HepG2 (cell line): Measurements from ENCODE around the gene STN1. TPM values are rescaled to one million over a fixed set of nuclear protein-coding genes. Genes with fewer than 3 reads are reported as not detected.

Experiments
- ARID5B ChIP-seq: IDR thresholded peaks from 2 replicates; pipeline ENCODE4 v1.4.0; 2020; ENCODE audit warnings: mild to moderate bottlenecking, missing genetic modification reagents
- CCAR2 ChIP-seq: fragments of 200-400 bp; formaldehyde crosslinking; optimal IDR thresholded peaks from 2 replicates; pipeline ENCODE3; 2018; ENCODE audit warnings: low read depth, mild to moderate bottlenecking, low read length, moderate library complexity
- CREM ChIP-seq, 2 experiments: sonication (generic) in 1 of 2; formaldehyde crosslinking in 1 of 2; IDR thresholded peaks; 2 replicates each; pipeline versions ENCODE4 v1.4.0 to v1.6.1; 2016 to 2020; ENCODE audit warnings: antibody characterized with exemption in 1 of 2, mild to moderate bottlenecking in 1 of 2, missing genetic modification reagents in 1 of 2
- EP300 ChIP-seq, 3 experiments: sonication (generic) in 1 of 3; formaldehyde crosslinking in 1 of 3; IDR thresholded peaks; 2 replicates each; pipeline versions ENCODE4 v1.5.1 to v1.6.1; 2011 to 2020; ENCODE audit warnings: low read depth in 2 of 3, low read length in 2 of 3, borderline replicate concordance in 1 of 3, improper control_type of control experiment in 1 of 3, mild to moderate bottlenecking in 1 of 3, missing genetic modification reagents in 1 of 3, moderate library complexity in 1 of 3
- HDAC1 ChIP-seq: sonication (generic); formaldehyde crosslinking; IDR thresholded peaks from 2 replicates; pipeline ENCODE4 v1.5.1; 2020; ENCODE audit warnings: mild to moderate bottlenecking, missing genetic modification reagents
- NCOA2 ChIP-seq: sonication (generic); formaldehyde crosslinking; IDR thresholded peaks from 2 replicates; pipeline ENCODE4 v1.8.0; 2022; ENCODE audit warnings: inconsistent platforms
- SALL1 ChIP-seq: sonication (generic); formaldehyde crosslinking; IDR thresholded peaks from 2 replicates; pipeline ENCODE4 v1.8.0; 2022; ENCODE audit warnings: mild to moderate bottlenecking, missing genetic modification reagents
- SKI ChIP-seq: fragments of 450-650 bp; IDR thresholded peaks from one replicate; pipeline ENCODE4 v1.6.1; 2018; ENCODE audit warnings: mild to moderate bottlenecking; ENCODE audit not compliant: partially characterized antibody
- ZC3H13 ChIP-seq: sonication (generic); formaldehyde crosslinking; IDR thresholded peaks from 2 replicates; pipeline ENCODE4 v1.8.1; 2023; ENCODE audit warnings: mild to moderate bottlenecking, missing genetic modification reagents, moderate library complexity
- ZNF350 ChIP-seq: sonication (generic); formaldehyde crosslinking; IDR thresholded peaks from 2 replicates; pipeline ENCODE4 v1.4.0; 2020; ENCODE audit warnings: mild to moderate bottlenecking, low read depth, missing genetic modification reagents, borderline replicate concordance
- ZNF598 ChIP-seq: sonication (generic); formaldehyde crosslinking; IDR thresholded peaks from 2 replicates; pipeline ENCODE4 v1.5.1; 2020; ENCODE audit warnings: mild to moderate bottlenecking, missing genetic modification reagents, borderline replicate concordance
- polyA plus RNA-seq, 8 experiments: library from polyadenylated mRNA; depleted of rRNA in 3 of 8; stranded (reverse) in 7 of 8; unstranded in 1 of 8; fragments of >200 nt; fragmentation: Illumina TruSeq in 4 of 8; extraction: Trizol in 4 of 8; gene quantifications; 2 replicates each; pipeline versions ENCODE4 v1.2.1 to v1.2.3, GENCODE V29; 2011 to 2016; ENCODE audit warnings: low read depth in 4 of 8, missing spikeins in 1 of 8, mixed read lengths in 1 of 8; ENCODE audit not compliant: insufficient read depth in 1 of 8
- total RNA-seq, 5 experiments: library from RNA; depleted of rRNA; stranded (reverse); fragments of >200 nt; fragmentation: Illumina TruSeq; extraction: Trizol; gene quantifications; 2 replicates each; pipeline ENCODE4 v1.2.3, GENCODE V29; 2016; ENCODE audit warnings: low read depth in 1 of 5
- TF ChIP-seq, protein P1 (sequence below): IDR thresholded peaks from 2 replicates; pipeline ENCODE4 v1.6.1; 2016; ENCODE audit warnings: low read depth, missing genetic modification reagents, missing compliant biosample characterization
- TF ChIP-seq, protein P2 (sequence below): sonication (generic); formaldehyde crosslinking; IDR thresholded peaks from 2 replicates; pipeline ENCODE4 v1.4.0; 2020; ENCODE audit warnings: missing genetic modification reagents
- TF ChIP-seq, protein P3 (sequence below): sonication (generic); formaldehyde crosslinking; IDR thresholded peaks from 2 replicates; pipeline ENCODE4 v1.4.0; 2020; ENCODE audit warnings: mild to moderate bottlenecking, missing genetic modification reagents

The STN1 gene
- total and polyA plus RNA-seq, 2 of the 13 experiments (the other 11 are each of a cell fraction or from before 2014, with no cell fraction given) = 17.6 to 22.7 TPM

GRCh38 chr10:103833731-103834365 lies 84.1 kb downstream of the STN1 start (continued):
- TF ChIP-seq, protein P1, sequence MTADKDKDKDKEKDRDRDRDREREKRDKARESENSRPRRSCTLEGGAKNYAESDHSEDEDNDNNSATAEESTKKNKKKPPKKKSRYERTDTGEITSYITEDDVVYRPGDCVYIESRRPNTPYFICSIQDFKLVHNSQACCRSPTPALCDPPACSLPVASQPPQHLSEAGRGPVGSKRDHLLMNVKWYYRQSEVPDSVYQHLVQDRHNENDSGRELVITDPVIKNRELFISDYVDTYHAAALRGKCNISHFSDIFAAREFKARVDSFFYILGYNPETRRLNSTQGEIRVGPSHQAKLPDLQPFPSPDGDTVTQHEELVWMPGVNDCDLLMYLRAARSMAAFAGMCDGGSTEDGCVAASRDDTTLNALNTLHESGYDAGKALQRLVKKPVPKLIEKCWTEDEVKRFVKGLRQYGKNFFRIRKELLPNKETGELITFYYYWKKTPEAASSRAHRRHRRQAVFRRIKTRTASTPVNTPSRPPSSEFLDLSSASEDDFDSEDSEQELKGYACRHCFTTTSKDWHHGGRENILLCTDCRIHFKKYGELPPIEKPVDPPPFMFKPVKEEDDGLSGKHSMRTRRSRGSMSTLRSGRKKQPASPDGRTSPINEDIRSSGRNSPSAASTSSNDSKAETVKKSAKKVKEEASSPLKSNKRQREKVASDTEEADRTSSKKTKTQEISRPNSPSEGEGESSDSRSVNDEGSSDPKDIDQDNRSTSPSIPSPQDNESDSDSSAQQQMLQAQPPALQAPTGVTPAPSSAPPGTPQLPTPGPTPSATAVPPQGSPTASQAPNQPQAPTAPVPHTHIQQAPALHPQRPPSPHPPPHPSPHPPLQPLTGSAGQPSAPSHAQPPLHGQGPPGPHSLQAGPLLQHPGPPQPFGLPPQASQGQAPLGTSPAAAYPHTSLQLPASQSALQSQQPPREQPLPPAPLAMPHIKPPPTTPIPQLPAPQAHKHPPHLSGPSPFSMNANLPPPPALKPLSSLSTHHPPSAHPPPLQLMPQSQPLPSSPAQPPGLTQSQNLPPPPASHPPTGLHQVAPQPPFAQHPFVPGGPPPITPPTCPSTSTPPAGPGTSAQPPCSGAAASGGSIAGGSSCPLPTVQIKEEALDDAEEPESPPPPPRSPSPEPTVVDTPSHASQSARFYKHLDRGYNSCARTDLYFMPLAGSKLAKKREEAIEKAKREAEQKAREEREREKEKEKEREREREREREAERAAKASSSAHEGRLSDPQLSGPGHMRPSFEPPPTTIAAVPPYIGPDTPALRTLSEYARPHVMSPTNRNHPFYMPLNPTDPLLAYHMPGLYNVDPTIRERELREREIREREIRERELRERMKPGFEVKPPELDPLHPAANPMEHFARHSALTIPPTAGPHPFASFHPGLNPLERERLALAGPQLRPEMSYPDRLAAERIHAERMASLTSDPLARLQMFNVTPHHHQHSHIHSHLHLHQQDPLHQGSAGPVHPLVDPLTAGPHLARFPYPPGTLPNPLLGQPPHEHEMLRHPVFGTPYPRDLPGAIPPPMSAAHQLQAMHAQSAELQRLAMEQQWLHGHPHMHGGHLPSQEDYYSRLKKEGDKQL (CRISPR knock-in tag) = 0 out of 2 replicates have a peak, but pooled peaks have one; percentile 27
- TF ChIP-seq ZNF350 = peak; percentile 66; the same call in 1 of the 2 replicates
- TF ChIP-seq EP300 (IDR thresholded peaks at IDR 0.05; ENCODE audit: low read depth in 2 of 2, low read length in 2 of 2) = peak in 1 of 2 experiments; percentile 79; a peak in 2 of 4 replicates
- no peak; the same call in 1 of the 2 replicates for TF ChIP-seq EP300 (CRISPR knock-in tag; IDR thresholded peaks at IDR 0.05; ENCODE audit: borderline replicate concordance)
- TF ChIP-seq ARID5B = peak; percentile 86
- TF ChIP-seq ZC3H13 (CRISPR knock-in tag) = no peak
- TF ChIP-seq SALL1 (CRISPR knock-in tag) = peak; percentile 76
- TF ChIP-seq NCOA2 (CRISPR knock-in tag) = peak; percentile 75
- peak; percentile 66; the same call in 1 of the 2 replicates for TF ChIP-seq CREM (IDR thresholded peaks at IDR 0.05)
- TF ChIP-seq CREM (CRISPR knock-in tag; IDR thresholded peaks at IDR 0.05) = no peak
- TF ChIP-seq, protein P2, sequence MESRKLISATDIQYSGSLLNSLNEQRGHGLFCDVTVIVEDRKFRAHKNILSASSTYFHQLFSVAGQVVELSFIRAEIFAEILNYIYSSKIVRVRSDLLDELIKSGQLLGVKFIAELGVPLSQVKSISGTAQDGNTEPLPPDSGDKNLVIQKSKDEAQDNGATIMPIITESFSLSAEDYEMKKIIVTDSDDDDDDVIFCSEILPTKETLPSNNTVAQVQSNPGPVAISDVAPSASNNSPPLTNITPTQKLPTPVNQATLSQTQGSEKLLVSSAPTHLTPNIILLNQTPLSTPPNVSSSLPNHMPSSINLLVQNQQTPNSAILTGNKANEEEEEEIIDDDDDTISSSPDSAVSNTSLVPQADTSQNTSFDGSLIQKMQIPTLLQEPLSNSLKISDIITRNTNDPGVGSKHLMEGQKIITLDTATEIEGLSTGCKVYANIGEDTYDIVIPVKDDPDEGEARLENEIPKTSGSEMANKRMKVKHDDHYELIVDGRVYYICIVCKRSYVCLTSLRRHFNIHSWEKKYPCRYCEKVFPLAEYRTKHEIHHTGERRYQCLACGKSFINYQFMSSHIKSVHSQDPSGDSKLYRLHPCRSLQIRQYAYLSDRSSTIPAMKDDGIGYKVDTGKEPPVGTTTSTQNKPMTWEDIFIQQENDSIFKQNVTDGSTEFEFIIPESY (CRISPR knock-in tag) = 0 out of 2 replicates have a peak, but pooled peaks have one; percentile 12
- 0 out of 2 replicates have a peak, but pooled peaks have one; percentile 49 for TF ChIP-seq ZNF598
- TF ChIP-seq HDAC1 (CRISPR knock-in tag) = peak; percentile 50
- peak; percentile 65 for TF ChIP-seq SKI
- no peak for TF ChIP-seq CCAR2
- TF ChIP-seq, protein P3, sequence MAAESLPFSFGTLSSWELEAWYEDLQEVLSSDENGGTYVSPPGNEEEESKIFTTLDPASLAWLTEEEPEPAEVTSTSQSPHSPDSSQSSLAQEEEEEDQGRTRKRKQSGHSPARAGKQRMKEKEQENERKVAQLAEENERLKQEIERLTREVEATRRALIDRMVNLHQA = no peak
